Medulla oblongata (tissue), 1 donor: ENCODE data around the gene DFFA.
"Not testable (repeated sequence)": the region's sequence is repeated elsewhere in the genome, so short reads cannot be mapped to it uniquely, and the experiment has no call there.

ENCODE experiments used
- DNase-seq: peaks from one replicate; pipeline ENCODE4 v3.0.0-alpha.2; 2015; ENCODE audit errors: extremely low spot score

The DFFA gene

DNA sequence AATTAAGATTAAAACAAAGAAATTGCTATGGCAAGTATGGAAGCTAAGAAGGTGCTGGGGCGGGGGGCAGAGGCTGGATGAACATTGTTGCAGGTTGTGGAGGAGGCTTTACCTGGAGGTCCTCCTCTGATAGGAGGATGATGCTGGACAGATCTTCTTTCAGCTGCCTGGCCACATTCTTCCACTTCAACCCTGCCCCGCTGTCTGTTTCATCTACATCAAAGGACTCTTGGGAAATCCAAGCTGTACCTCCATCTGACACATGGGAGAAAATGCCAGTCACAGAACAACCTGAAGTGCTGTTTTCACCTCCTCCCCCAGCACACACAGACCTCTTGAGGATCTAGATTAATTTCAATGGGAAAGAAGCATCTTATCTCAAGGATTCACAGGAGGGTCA lies 5.3 kb downstream of the DFFA start:
- DNase-seq = no peak

DNA sequence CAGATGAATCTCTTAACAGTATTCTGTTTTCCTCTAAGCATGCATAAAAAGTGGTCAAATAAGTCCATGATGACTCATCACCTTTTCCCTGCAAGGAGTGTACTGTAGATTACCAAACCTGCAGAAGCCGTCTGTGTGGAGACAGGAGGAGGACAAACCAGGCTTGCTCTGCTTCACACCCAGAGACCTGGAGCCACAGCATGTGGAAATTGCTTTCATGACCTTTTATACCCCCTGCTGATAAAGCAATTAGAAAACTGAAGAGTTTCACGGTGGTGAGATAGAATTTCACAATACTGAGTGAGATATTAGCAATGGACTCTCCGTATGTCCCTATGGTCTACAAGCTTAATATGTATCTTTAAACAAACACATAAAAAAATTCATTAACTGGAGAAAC lies 13.1 kb downstream of the DFFA start:
- DNase-seq = no peak

DNA sequence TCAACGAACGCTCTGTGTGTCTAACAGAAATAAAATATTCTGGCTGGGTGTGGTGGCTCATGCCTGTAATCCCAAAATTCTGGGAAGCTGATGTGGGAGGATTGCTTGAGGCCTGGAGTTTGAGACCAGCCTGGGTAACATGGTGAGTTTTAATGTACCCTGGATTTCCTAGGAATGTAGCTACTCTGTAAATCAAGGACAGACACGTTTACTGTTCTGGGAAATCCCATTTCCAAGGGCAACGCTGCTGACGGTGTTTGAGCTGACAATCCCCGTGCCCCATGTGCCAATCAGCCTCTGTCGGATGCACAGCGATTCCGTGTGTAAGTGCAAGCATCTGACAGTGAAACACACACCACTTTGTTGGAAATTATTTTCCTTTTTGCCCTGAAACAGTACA lies 14.5 kb downstream of the DFFA start:
- DNase-seq = no peak

DNA sequence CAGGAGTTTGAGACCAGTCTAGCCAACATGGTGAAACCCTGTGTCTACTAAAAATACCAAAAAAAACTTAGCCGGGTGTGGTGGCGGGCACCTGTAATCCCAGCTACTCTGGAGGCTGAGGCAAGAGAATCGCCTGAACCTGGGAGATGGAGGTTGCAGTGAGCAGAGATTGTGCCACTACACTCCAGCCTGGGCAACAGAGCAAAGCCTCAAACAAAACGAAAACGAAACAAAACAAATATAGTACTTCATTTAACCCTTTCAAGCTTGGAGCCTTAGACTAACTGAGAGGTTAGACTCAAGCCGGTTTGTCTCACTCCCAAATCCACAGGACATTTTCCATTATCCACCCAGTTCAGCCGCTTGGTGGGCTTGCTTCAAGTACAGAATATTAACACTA lies 14.9 kb downstream of the DFFA start:
- not testable (repeated sequence) for DNase-seq

DNA sequence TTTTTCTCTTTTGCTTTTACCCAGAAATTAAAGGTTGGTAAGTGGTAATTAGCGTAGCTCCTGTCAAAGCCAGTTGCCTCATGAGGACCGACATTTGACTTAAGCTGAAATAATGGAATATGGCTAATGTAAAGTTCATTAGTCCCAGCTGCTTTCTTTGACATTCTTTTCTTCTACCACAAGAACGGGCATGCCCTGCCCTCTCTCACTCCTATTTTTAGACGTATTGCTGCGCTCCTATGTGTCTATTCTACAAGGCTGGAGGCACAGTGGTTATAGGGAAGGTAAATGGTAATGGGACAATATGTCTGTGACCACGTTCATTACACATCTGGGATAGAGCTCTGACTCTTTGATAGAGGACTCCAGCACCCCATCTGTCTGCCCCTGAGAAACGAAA lies 15.7 kb downstream of the DFFA start:
- DNase-seq = no peak

DNA sequence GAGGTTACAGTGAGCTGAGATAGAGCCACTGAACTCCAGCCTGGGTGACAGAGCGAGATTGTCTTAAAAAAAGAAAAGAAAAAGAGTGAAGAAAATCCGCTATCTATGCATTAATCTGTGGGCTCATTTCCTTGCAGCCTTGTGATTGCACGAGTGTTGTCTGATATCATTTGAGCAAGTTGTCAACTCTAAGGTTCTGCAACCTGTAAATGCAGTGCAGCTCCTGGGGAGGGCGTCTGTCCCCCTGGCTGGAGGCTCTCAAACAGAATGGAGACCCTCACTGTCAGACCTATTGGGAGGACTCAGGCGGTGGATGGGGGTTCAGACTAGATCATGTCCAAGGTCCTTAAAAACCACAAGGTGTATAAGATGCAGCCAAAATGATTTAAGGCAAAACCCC lies 16.3 kb downstream of the DFFA start:
- no peak for DNase-seq

DNA sequence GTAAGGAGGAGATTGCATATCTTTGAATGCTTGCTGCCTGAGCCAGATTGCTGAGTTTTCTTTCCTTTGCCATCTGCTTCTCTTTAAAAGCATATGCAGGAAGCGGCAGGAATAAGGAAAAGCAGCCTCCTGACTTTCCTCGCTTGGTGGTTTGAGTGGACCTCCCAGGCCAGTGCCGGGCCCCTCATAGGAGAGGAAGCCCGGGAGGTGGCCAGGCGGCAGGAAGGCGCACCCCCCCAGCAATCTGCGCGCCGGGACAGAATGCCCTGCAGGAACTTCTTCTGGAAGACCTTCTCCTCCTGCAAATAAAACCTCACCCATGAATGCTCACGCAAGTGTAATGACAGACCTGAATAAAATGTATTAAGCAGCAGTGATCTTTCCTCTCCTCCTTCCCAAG lies 21.0 kb downstream of the DFFA start:
- no peak for DNase-seq

DNA sequence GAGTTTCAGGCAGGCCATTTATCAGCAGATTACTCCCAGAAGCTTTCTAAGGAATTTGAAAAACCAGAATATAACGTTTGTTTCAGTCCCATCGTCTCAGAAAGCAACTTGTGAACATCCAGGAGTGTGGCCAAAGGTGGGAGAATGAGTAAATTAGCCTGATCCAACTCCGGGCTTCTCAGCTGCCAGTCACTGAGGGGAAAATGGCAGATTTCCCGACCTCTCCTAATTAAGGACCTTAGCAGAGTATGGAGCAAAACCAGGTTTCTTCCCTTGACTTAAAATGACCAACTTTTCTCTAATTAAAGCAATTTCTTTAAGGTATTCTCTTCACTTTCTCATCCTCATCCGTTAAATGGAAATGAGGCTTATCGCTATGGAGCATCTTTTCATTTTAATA lies 21.5 kb downstream of the DFFA start:
- no peak for DNase-seq

DNA sequence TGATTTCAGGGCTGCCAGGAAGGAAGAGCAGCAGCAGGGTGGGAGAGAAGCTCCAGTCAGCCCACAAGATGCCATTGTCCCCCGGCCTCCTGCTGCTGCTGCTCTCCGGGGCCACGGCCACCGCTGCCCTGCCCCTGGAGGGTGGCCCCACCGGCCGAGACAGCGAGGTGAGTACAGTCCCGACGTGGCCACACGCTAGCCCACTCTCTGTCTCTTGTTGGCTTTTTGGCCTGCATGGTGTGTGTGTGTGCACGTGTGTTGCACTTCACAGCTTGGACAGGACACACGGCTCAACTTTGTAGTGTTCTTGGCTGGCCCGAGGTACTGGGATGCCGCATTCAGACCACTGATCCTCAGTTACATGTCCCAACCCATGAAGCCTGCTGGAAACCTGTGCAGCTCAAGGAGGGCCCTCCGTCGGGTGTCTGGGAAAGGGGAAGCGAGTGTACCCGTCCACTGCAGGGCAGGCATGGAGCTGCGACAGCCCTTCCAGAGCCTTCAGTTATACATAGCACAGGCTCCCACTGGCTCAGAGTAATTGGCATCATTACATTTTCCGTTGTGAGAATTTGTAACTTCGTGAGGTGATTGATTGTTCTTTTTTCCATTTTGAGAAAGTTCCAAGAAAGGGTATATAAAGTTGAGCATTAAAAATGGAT lies 22.0 kb downstream of the DFFA start:
- DNase-seq = no peak

DNA sequence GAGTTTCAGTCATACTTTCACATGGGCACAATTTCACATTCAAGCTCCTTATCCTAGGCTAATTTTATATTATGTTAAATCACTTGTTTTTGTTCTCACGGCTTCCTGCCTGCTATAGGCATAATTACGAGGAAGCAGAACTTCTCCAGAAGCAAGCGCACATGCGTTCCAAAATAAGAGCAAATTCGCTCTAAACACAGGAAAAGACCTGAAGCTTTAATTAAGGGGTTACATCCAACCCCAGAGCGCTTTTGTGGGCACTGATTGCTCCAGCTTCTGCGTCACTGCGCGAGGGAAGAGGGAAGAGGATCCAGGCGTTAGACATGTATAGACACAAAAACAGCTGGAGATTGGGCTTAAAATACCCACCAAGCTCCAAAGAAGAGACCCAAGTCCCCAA lies 22.6 kb downstream of the DFFA start, which contains the start of gene CORT:
TSS of gene CORT (plus strand) at position 281 of the 400 bp plus-strand sequence. CDS start 193 bp downstream, outside the sequence.
- no peak for DNase-seq

DNA sequence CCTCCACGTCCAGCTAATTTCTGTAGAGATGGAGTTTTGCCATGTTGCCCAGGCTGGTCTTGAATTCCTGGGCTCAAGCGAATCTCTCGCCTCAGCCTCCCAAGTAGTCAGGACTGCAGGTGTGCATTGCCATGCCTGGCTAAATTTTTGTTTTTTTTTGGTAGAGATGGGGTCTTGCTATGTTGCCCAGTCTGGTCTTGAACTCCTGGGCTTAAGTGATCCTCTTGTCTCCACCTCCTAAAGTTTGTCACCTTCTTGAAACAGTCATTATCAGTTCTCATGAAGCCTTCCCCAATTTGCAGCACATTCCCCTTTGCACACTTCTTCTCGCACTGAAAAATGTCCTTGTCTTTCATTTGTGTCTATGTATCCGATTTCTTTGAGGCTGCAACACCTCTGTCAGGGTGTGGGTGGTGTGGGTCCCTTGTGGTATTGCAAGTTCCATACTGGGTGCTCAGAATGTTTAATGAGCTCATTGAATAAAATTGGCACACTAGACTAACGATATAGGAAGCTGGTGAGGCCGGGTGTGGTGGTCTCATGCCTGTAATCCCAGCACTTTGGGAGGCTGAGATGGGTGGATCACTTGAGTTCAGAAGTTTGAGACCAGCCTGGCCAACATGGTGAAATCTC lies 25.4 kb downstream of the DFFA start:
- no peak for DNase-seq

DNA sequence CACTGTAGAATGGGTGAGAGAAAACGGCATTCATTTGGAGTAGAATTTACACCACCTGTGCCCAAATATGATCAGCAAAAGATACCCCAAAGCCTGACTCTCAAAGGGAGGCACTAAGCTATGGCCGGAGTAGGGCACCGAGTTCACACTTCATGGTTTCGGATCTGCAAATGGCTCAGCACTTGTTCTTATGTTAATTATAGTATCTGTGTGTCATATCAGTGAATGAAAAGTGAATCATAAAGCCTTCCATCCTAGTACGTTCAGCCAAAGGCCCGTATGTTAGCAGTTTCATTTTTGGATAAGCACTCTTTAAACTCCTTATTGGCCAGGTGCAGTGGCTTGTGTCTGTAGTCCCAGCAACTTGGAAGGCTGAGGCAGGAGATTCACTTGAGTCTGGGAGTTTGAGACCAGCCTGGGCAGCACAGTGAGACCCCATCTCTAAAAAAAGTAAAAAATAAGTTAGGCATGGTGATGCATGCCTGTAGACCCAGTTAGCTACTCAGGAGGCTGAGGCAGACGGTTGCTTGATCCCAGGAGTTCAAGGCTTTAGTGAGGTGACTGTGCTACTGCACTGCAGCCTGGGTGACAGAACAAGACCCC lies 27.4 kb downstream of the DFFA start:
- no peak for DNase-seq

DNA sequence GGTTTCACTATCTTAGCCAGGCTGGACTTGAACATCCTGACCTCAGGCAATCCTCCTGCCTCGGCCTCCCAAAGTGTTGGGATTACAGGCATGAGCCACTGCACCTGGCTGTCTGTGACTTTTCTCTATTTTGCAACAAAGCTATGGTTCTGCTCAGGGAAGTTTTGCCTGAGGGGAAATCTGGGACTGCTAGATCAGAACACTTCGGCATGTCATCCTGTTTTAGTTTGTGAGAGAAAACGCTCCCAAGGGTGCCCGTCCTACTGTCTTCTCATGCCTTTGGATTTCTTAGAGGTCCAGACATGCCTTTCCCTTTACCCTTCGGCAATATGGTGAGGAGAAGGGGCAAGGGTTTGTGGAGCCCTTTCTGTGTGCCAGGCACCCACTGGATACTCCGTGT lies 28.1 kb downstream of the DFFA start:
- DNase-seq = no peak

DNA sequence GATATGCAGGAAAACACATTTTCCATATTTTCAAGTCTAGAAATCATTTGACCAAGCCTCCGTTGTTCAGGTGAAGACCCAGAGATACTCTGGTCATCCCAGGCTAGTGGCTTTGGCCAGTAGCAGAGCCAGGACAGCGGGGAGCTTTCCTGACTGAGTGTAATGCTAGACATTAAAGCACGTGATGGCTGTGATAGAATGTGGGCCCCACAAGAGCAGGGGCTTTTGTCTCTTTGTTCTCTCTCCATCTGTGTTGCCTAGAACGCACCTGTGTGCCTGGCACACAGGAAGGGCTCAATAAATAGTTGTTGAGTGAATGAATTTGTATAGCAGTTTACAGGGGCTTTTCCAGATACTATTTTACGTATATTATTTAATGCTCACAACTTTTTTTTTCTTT lies 31.5 kb downstream of the DFFA start:
- DNase-seq = no peak

DNA sequence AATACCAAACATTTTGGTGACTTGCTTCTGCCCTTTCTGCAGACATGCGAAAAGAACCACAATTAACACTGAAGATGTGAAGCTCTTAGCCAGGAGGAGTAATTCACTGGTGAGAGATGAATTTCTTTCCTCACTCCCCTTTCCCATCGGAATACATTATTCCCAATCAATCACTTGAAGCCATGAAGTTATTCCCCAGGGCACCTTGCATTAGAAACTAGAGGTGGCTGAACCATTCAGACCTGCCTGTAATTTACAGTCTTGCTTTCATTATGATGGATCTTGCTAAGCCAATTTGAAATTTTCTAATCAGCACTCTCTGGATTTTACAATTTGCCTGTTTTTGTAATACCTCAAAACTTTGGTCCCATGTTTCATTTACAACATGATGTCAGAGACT lies 32.0 kb downstream of the DFFA start:
- no peak for DNase-seq

DNA sequence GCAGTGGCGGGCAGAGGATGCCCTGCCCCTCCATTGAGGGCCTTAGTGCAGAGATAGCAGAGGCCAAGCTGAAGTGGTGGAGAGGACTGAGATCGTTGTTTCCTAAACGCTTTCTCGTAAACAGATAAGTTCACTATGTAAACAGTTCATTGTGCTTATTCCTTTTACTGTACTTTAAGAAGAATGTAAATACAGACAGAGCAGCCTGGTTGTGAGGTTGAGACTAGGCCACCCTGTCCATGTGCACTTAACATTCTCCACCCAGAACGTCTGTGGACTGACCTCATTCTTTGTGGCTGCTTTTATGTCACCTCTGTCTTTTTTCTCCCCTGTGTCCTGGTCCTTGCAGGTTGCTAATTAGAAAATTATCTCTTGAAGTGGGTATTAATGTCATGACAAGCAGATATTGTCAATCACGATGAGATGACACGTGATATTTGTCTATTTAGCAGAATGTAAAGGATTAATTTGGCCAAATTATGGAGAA lies 33.6 kb downstream of the DFFA start:
- no peak for DNase-seq

DNA sequence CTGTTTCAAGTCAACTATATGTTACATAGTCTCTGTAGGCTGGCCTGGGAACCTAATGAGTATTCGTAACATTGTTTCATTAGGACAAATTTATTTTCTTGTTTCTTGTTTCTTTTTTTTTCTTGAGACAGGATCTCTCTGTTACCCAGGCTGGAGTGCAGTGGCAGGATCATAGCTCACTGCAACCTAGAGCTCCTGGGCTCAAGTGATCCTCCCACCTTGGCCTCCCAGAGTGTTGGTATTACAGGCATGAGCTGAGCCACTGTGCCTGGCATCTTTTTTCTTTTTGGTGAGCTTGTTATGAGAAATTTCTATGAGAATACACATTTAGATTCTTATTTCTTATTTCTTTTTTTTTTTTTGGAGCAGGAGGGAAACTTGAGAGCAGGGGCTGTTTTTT lies 35.3 kb downstream of the DFFA start:
- DNase-seq = no peak

DNA sequence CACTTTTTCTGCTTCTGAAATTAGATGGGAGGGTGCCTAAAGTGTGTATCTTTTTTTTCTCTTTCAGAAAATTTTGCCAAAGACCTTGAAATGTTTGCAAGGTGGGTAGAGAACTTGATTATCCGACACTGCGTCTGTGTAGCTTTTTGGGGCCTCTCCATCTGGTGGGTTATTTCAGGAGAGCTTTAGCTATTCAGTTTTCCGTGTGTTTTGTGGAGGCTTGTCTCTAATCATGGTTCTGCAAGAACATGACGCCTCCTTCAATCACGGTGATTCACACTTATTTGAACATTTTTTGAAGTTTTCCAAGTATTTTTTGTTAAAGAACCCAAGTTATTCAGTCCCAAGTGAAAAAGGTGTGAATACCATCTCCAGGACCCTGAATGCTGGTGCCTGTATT lies 37.7 kb downstream of the DFFA start:
- DNase-seq = no peak

DNA sequence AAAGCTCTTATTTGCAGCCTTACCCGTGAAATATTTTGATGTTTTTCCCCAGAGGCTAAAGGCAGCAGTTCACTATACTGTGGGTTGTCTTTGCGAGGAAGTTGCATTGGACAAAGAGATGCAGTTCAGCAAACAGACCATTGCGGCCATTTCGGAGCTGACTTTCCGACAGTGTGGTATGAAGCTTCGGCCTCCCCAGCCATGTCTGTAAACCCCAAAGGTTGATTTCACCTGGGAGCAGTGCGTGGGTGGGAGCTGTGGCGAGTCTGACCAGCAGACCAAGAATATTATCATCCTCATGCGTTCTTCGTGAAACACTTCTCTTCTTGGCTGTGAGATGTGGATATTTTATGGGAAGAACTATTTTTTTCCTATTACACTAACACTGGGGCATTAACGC lies 38.5 kb downstream of the DFFA start:
- DNase-seq = no peak

DNA sequence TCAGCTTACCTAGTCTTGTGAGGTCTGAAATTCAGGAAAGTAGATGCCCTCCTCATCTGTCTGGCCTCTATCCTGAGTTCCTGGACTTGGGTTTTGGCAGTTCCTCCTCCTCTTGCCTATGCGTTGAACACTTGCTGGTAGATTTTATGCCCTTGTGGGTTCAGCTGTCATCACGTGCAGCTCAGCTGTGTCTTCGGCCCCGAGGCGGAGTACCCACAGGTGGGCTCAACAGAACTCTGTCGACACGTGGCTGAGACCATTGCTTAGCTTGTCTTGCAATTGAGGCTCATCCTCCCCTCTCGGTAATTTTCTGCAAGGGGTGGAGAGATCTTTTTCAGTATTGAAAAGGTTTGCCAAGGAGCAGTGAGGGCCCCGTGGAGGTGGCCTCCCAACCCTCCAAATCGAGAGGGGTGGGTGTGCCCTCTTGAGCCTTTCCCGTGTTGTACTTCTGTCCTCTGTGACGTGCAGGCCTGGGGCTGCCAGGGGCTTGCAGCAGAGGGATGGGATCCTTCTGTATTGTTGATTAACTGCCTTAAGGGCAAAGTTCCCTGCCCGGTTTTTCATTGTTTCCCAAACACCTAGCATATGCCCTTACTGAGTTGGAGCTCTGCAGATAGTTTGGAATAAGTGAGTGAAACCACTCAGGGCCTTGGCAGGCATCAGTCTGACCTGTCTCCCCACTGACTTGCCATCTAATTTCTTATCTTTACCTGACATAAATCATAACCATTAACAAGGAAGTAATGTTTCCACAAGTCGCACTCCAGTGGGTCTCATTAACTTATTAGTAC lies 39.2 kb downstream of the DFFA start:
- no peak for DNase-seq

DNA sequence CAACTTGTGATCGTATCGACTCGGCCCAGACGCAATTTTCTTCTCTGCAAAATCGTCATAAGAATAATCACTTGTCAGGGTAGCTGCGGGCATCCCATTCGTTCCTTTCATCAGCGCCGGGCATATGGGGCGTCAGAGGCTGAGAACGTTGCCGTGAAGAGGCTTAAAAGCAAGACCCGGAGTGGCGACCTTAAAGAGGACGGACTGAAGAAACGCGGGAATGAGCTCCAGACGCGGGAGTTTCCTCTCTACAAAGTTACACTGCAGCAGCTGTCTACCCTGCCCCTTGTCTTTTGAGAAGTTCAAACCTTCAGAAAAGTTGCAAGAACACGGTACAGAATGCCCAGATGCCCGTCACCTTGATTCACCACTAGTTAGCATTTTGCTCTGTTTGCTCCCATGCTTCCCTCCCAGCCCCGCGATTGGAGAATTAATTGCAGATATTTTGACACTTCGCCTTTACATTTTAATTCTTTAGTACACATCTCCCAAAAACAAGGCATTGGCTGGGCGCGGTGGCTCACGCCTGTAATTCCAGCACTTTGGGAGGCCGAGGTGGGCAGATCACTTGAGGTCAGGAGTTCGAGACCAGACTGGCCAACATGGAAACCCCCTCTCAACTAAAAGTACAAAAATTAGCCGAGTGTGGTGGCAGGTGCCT lies 41.1 kb downstream of the DFFA start:
- no peak for DNase-seq
